Stomach smooth muscle (tissue), 2 donors: ENCODE measurements around the gene DLGAP4.

ENCODE experiments used
- H3K27ac ChIP-seq: one replicate; pipeline ENCODE4 v1.7.0; 2013; ENCODE audit warnings: mild to moderate bottlenecking, low read length, inconsistent platforms
- H3K27me3 ChIP-seq, 2 donors: one replicate each; pipeline ENCODE4 v1.7.0; 2013; ENCODE audit warnings: low read length in 2 of 2; ENCODE audit not compliant: insufficient read depth in 2 of 2, control insufficient read depth in 1 of 2
- H3K36me3 ChIP-seq, 2 donors: one replicate each; pipeline ENCODE4 v1.7.0; 2013; ENCODE audit warnings: low read length in 2 of 2; ENCODE audit not compliant: control insufficient read depth in 2 of 2, insufficient read depth in 2 of 2
- H3K4me1 ChIP-seq: one replicate; pipeline ENCODE4 v1.7.0; 2013; ENCODE audit warnings: low read length; ENCODE audit not compliant: control insufficient read depth, insufficient read depth
- H3K4me3 ChIP-seq, 2 donors: one replicate each; pipeline ENCODE4 v1.7.0; 2013; ENCODE audit warnings: low read length in 2 of 2
- H3K9ac ChIP-seq, 2 donors: one replicate each; pipeline ENCODE4 v1.7.0; 2013; ENCODE audit warnings: low read length in 2 of 2, mild to moderate bottlenecking in 1 of 2
- H3K9me3 ChIP-seq, 2 donors: one replicate each; pipeline ENCODE4 v1.7.0; 2013; ENCODE audit warnings: low read length in 2 of 2; ENCODE audit not compliant: control insufficient read depth in 2 of 2
- donor health status: healthy.
- donor health status: Pancreatic carcinoma.

Gene DLGAP4

GRCh38 chr20:36335206-36335870 is 29.2 kb downstream of the DLGAP4 start:
- Histone ChIP-seq H3K27me3 (peaks cover 24 to 44% of the 10 kb centered on the region in 2 donors), H3K27ac (no peak overlapping the region), H3K36me3 (no peaks in the 10 kb centered on the region), H3K4me3 (no peak overlapping the region), H3K4me1 (no peaks in the 10 kb centered on the region), H3K9me3 (no peaks in the 10 kb centered on the region), H3K9ac (no peak overlapping the region)

- H3K4me1 ChIP-seq: no peaks in the 10 kb centered on the region
- no peaks in the 10 kb centered on the region for H3K9me3 ChIP-seq
- no peak overlapping the region for H3K4me3 ChIP-seq
- no peaks in the 10 kb centered on the region for H3K36me3 ChIP-seq
- no peak overlapping the region for H3K27ac ChIP-seq
- H3K27me3 ChIP-seq: peaks cover 24 to 47% of the 10 kb centered on the region in 2 donors
- H3K9ac ChIP-seq: no peak overlapping the region
Observed at GRCh38 chr20:36336204-36336603, 30.1 kb downstream of the DLGAP4 start.

GRCh38 chr20:36336954-36337704 is 31.0 kb downstream of the DLGAP4 start:
- no peaks in the 10 kb centered on the region for H3K36me3 ChIP-seq
- H3K27ac ChIP-seq: no peak overlapping the region
- H3K9ac ChIP-seq: no peak overlapping the region
- H3K4me1 ChIP-seq: no peaks in the 10 kb centered on the region
- H3K4me3 ChIP-seq: no peak overlapping the region
- H3K27me3 ChIP-seq: peaks cover 28 to 46% of the 10 kb centered on the region in 2 donors
- H3K9me3 ChIP-seq: no peaks in the 10 kb centered on the region

GRCh38 chr20:36337886-36338285 is 31.7 kb downstream of the DLGAP4 start:
- Histone ChIP-seq H3K27ac (no peak overlapping the region), H3K4me1 (no peaks in the 10 kb centered on the region), H3K27me3 (peaks cover 28 to 48% of the 10 kb centered on the region in 2 donors), H3K4me3 (no peak overlapping the region), H3K9ac (no peak overlapping the region), H3K9me3 (no peaks in the 10 kb centered on the region), H3K36me3 (no peaks in the 10 kb centered on the region)

- H3K9ac ChIP-seq: no peak overlapping the region
- H3K27ac ChIP-seq: no peak overlapping the region
- no peaks in the 10 kb centered on the region for H3K9me3 ChIP-seq
- no peaks in the 10 kb centered on the region for H3K36me3 ChIP-seq
- no peaks in the 10 kb centered on the region for H3K4me1 ChIP-seq
- H3K27me3 ChIP-seq: peaks cover 16 to 34% of the 10 kb centered on the region in 2 donors
- no peak overlapping the region for H3K4me3 ChIP-seq
Observed at GRCh38 chr20:36339646-36340592, 33.8 kb downstream of the DLGAP4 start.

GRCh38 chr20:36340593-36340990 is 34.5 kb downstream of the DLGAP4 start:
- Histone ChIP-seq H3K27ac (no peak overlapping the region), H3K36me3 (no peaks in the 10 kb centered on the region), H3K9ac (no peak overlapping the region), H3K9me3 (no peaks in the 10 kb centered on the region), H3K4me3 (no peak overlapping the region), H3K4me1 (no peaks in the 10 kb centered on the region), H3K27me3 (peaks cover 10 to 30% of the 10 kb centered on the region in 2 donors)

GRCh38 chr20:36341331-36342020 is 35.3 kb downstream of the DLGAP4 start:
- peaks cover 4 to 21% of the 10 kb centered on the region in 2 donors for H3K27me3 ChIP-seq
- H3K4me1 ChIP-seq: no peaks in the 10 kb centered on the region
- no peak overlapping the region for H3K4me3 ChIP-seq
- H3K27ac ChIP-seq: no peak overlapping the region
- H3K9ac ChIP-seq: no peak overlapping the region
- H3K9me3 ChIP-seq: no peaks in the 10 kb centered on the region
- H3K36me3 ChIP-seq: no peaks in the 10 kb centered on the region

- no peaks in the 10 kb centered on the region for H3K9me3 ChIP-seq
- peaks cover 4 to 15% of the 10 kb centered on the region in 2 donors for H3K27me3 ChIP-seq
- no peaks in the 10 kb centered on the region for H3K4me1 ChIP-seq
- no peaks in the 10 kb centered on the region for H3K36me3 ChIP-seq
- no peak overlapping the region for H3K27ac ChIP-seq
- H3K9ac ChIP-seq: no peak overlapping the region
- H3K4me3 ChIP-seq: no peak overlapping the region
Observed at GRCh38 chr20:36342331-36343120, 36.4 kb downstream of the DLGAP4 start.

- no peak overlapping the region for H3K9ac ChIP-seq
- no peak overlapping the region for H3K4me3 ChIP-seq
- H3K4me1 ChIP-seq: no peaks in the 10 kb centered on the region
- no peaks in the 10 kb centered on the region for H3K9me3 ChIP-seq
- H3K36me3 ChIP-seq: no peaks in the 10 kb centered on the region
- no peak overlapping the region for H3K27ac ChIP-seq
- H3K27me3 ChIP-seq: peaks cover 4 to 14% of the 10 kb centered on the region in 2 donors
Observed at GRCh38 chr20:36343641-36344040, 37.5 kb downstream of the DLGAP4 start.
